ENCODE measurements around the gene SLC28A1.

SLC28A1 gene

GRCh38 chr15:84852212-84852611 is 32.2 kb upstream of the SLC28A1 start:
- Histone ChIP-seq H4K20me1 (ENCODE audit: insufficient read depth) (no peaks in the 10 kb centered on the region), H2AFZ (ENCODE audit: low read depth) (no peak overlapping the region), H3K79me2 (ENCODE audit: insufficient read depth, low read depth) (no peaks in the 10 kb centered on the region), H3K4me2 (no peak overlapping the region), H3K36me3 (ENCODE audit: insufficient read depth) (no peaks in the 10 kb centered on the region), H3K9ac (no peak overlapping the region), H3K4me1 (ENCODE audit: low read depth, poor library complexity, severe bottlenecking) (no peaks in the 10 kb centered on the region), H3K4me3 (IDR thresholded peaks at IDR 0.05; ENCODE audit: insufficient read depth, low read depth, low read length) (no peak overlapping the region), H3K27ac (no peak overlapping the region), H3K27me3 (ENCODE audit: insufficient read depth, low read depth) (no peaks in the 10 kb centered on the region)
- no peak for TF ChIP-seq CTCF (conservative IDR thresholded peaks at IDR 0.05; ENCODE audit: low read depth, low read length)

- Histone ChIP-seq H3K27ac (no peak overlapping the region), H3K4me1 (ENCODE audit: low read depth, poor library complexity, severe bottlenecking) (no peaks in the 10 kb centered on the region), H3K9ac (no peak overlapping the region), H4K20me1 (ENCODE audit: insufficient read depth) (no peaks in the 10 kb centered on the region), H3K4me2 (no peak overlapping the region), H2AFZ (ENCODE audit: low read depth) (no peak overlapping the region), H3K27me3 (ENCODE audit: insufficient read depth, low read depth) (no peaks in the 10 kb centered on the region), H3K4me3 (IDR thresholded peaks at IDR 0.05; ENCODE audit: insufficient read depth, low read depth, low read length) (no peak overlapping the region), H3K79me2 (ENCODE audit: insufficient read depth, low read depth) (no peaks in the 10 kb centered on the region), H3K36me3 (ENCODE audit: insufficient read depth) (no peaks in the 10 kb centered on the region)
- TF ChIP-seq CTCF (conservative IDR thresholded peaks at IDR 0.05; ENCODE audit: low read depth, low read length) = no peak
Observed at GRCh38 chr15:84855136-84855535, 29.3 kb upstream of the SLC28A1 start.

- Histone ChIP-seq H3K4me1 (ENCODE audit: low read depth, poor library complexity, severe bottlenecking) (no peaks in the 10 kb centered on the region), H3K9ac (no peak overlapping the region), H3K4me2 (no peak overlapping the region), H3K27ac (no peak overlapping the region), H3K36me3 (ENCODE audit: insufficient read depth) (no peaks in the 10 kb centered on the region), H2AFZ (ENCODE audit: low read depth) (no peak overlapping the region), H3K79me2 (ENCODE audit: insufficient read depth, low read depth) (no peaks in the 10 kb centered on the region), H3K27me3 (ENCODE audit: insufficient read depth, low read depth) (no peaks in the 10 kb centered on the region), H4K20me1 (ENCODE audit: insufficient read depth) (no peaks in the 10 kb centered on the region), H3K4me3 (IDR thresholded peaks at IDR 0.05; ENCODE audit: insufficient read depth, low read depth, low read length) (no peak overlapping the region)
- TF ChIP-seq CTCF (conservative IDR thresholded peaks at IDR 0.05; ENCODE audit: low read depth, low read length) = no peak
Observed at GRCh38 chr15:84855765-84856164, 28.7 kb upstream of the SLC28A1 start.

- no peak for TF ChIP-seq CTCF (conservative IDR thresholded peaks at IDR 0.05; ENCODE audit: low read depth, low read length)
- Histone ChIP-seq H3K36me3 (ENCODE audit: insufficient read depth) (no peaks in the 10 kb centered on the region), H3K4me3 (IDR thresholded peaks at IDR 0.05; ENCODE audit: insufficient read depth, low read depth, low read length) (no peak overlapping the region), H3K27me3 (ENCODE audit: insufficient read depth, low read depth) (no peaks in the 10 kb centered on the region), H3K4me1 (ENCODE audit: low read depth, poor library complexity, severe bottlenecking) (no peaks in the 10 kb centered on the region), H4K20me1 (ENCODE audit: insufficient read depth) (no peaks in the 10 kb centered on the region), H3K9ac (no peak overlapping the region), H2AFZ (ENCODE audit: low read depth) (no peak overlapping the region), H3K27ac (no peak overlapping the region), H3K79me2 (ENCODE audit: insufficient read depth, low read depth) (no peaks in the 10 kb centered on the region), H3K4me2 (no peak overlapping the region)
Observed at GRCh38 chr15:84856731-84857417, 27.6 kb upstream of the SLC28A1 start.

All from KMS-11 (cell line).